GM23338 (cell line): ENCODE measurements around the gene HEYL. TPM values are rescaled to one million over a fixed set of nuclear protein-coding genes. Genes with fewer than 3 reads are reported as not detected.
A peak's percentile ranks its signal among the peaks of the same experiment; 100 is the strongest.

Experiments
- ATAC-seq: fragments of 200-7000 bp; cut with Tn5 transposase; 3 replicates; pipeline ENCODE4 v1.9.1; 2020
- DNase-seq: peaks from one replicate; pipeline ENCODE4 v3.0.0-alpha.2; 2015; ENCODE audit warnings: low spot score
- H2AFZ ChIP-seq: fragments of 200-600 bp; sonication (generic); 2 replicates; pipeline ENCODE4 v1.8.0; 2016; ENCODE audit warnings: antibody characterized with exemption, mild to moderate bottlenecking, moderate library complexity
- H3F3A ChIP-seq: fragments of 200-600 bp; sonication (generic); replicated peaks from 2 replicates; pipeline ENCODE4 v1.8.0; 2017; ENCODE audit warnings: antibody characterized with exemption, mixed run types, low read depth
- H3K27ac ChIP-seq: fragments of 200-600 bp; sonication (generic); 2 replicates; pipeline ENCODE4 v1.6.1; 2016; ENCODE audit warnings: low read depth
- H3K27me3 ChIP-seq: fragments of 200-600 bp; sonication (generic); 2 replicates; pipeline ENCODE4 v1.8.0; 2016; ENCODE audit warnings: mild to moderate bottlenecking, mixed run types, moderate library complexity; ENCODE audit not compliant: insufficient read depth
- H3K36me3 ChIP-seq: fragments of 200-600 bp; sonication (generic); 2 replicates; pipeline ENCODE4 v1.8.0; 2016; ENCODE audit warnings: mild to moderate bottlenecking; ENCODE audit not compliant: insufficient read depth
- H3K4me1 ChIP-seq: fragments of 200-600 bp; sonication (generic); 2 replicates; pipeline ENCODE4 v1.8.0; 2016; ENCODE audit warnings: mild to moderate bottlenecking, moderate library complexity; ENCODE audit not compliant: insufficient read depth
- H3K4me2 ChIP-seq: fragments of 200-600 bp; sonication (generic); 2 replicates; pipeline ENCODE4 v1.7.1; 2017; ENCODE audit warnings: mixed run types
- H3K4me3 ChIP-seq: fragments of 200-600 bp; sonication (generic); 2 replicates; pipeline ENCODE4 v1.6.1; 2016; ENCODE audit warnings: mixed run types
- H3K79me2 ChIP-seq: fragments of 200-600 bp; sonication (generic); replicated peaks from 2 replicates; pipeline ENCODE4 v1.8.0; 2017; ENCODE audit warnings: mild to moderate bottlenecking; ENCODE audit not compliant: insufficient read depth
- H3K9me2 ChIP-seq: fragments of 200-600 bp; sonication (generic); 2 replicates; pipeline ENCODE4 v1.8.0; 2017; ENCODE audit not compliant: insufficient read depth
- H4K20me1 ChIP-seq: fragments of 200-600 bp; sonication (generic); replicated peaks from 2 replicates; pipeline ENCODE4 v1.8.0; 2017; ENCODE audit warnings: mild to moderate bottlenecking; ENCODE audit not compliant: insufficient read depth
- H3K27ac Mint-ChIP-seq: 2 replicates; pipeline ENCODE4 v1.8.0; 2020; ENCODE audit warnings: inconsistent platforms, mild to moderate bottlenecking, moderate library complexity, mixed read lengths
- H3K27me3 Mint-ChIP-seq: 3 replicates; pipeline ENCODE4 v1.8.0; 2022; ENCODE audit warnings: low read depth, mild to moderate bottlenecking, moderate library complexity, mixed read lengths, inconsistent platforms; ENCODE audit not compliant: insufficient read depth, poor library complexity
- H3K36me3 Mint-ChIP-seq: 3 replicates; pipeline ENCODE4 v1.8.0; 2021; ENCODE audit warnings: low read depth, mild to moderate bottlenecking, inconsistent platforms, moderate library complexity, mixed read lengths
- H3K4me1 Mint-ChIP-seq: 3 replicates; pipeline ENCODE4 v1.8.0; 2020; ENCODE audit warnings: mild to moderate bottlenecking, inconsistent platforms, mixed read lengths
- H3K4me3 Mint-ChIP-seq: 3 replicates; pipeline ENCODE4 v1.8.0; 2021; ENCODE audit warnings: moderate library complexity, mild to moderate bottlenecking, inconsistent platforms, mixed read lengths
- H3K9me3 Mint-ChIP-seq: 3 replicates; pipeline ENCODE4 v1.8.0; 2020; ENCODE audit warnings: moderate library complexity, mild to moderate bottlenecking, inconsistent platforms, mixed read lengths
- CREB1 ChIP-seq: fragments of 250-450 bp; sonication (Bioruptor Pico); IDR thresholded peaks from 2 replicates; pipeline ENCODE4 v1.5.0; 2020; ENCODE audit warnings: low read depth, mild to moderate bottlenecking, moderate library complexity
- POLR2AphosphoS5 ChIP-seq: IDR thresholded peaks from 2 replicates; pipeline ENCODE4 v1.6.1; 2016; ENCODE audit warnings: antibody characterized with exemption, low read depth
- polyA plus RNA-seq: library from polyadenylated mRNA; unstranded; fragments of >200 nt; fragmentation: Nextera tagmentation; extraction: Ambion mirVana; gene quantifications from 2 replicates; pipeline ENCODE4 v1.2.1, GENCODE V29; 2016
- total RNA-seq: library from RNA; depleted of rRNA; stranded (reverse); fragments of >200 nt; shearing (Covaris generic); gene quantifications from 2 replicates; pipeline ENCODE4 v1.2.3, GENCODE V29; 2014
- TF ChIP-seq, protein P1 (sequence below): IDR thresholded peaks from one replicate; pipeline ENCODE4 v1.6.1; 2018; ENCODE audit warnings: antibody characterized with exemption; ENCODE audit not compliant: unreplicated experiment
- TF ChIP-seq, protein P2 (sequence below), 2 experiments: fragments of 200-600 bp in 1 of 2; sonication (generic) in 1 of 2; conservative IDR thresholded peaks; 2 replicates each; pipeline versions ENCODE4 v1.5.1 to v1.6.1; 2016 to 2017; ENCODE audit warnings: antibody characterized with exemption in 2 of 2, low read depth in 2 of 2, mild to moderate bottlenecking in 2 of 2, moderate library complexity in 1 of 2

Gene HEYL
- total and polyA plus RNA-seq, 2 experiments from 2014 or later: 1.6 to 4.5 TPM

DNA sequence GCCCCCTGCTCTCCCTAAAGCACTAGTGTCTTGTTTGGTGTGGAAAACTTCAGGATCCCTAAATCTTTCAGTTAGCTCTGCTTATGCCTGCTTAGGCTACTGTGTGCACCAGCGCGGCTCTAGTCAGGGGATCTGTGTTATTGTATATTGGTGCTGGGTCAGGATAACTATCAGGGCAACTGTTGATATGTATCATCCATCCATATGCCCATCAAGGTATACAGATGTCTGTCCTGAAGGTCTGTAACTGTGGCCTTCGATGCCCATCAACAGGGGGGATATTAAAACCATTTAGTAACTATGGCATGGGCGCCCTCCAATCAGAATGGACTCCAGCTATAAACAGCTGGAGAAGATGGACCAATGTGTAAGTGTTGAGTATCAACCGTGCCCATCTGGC, 20.1 kb upstream of the HEYL start (continued):
- TF ChIP-seq, protein P1, sequence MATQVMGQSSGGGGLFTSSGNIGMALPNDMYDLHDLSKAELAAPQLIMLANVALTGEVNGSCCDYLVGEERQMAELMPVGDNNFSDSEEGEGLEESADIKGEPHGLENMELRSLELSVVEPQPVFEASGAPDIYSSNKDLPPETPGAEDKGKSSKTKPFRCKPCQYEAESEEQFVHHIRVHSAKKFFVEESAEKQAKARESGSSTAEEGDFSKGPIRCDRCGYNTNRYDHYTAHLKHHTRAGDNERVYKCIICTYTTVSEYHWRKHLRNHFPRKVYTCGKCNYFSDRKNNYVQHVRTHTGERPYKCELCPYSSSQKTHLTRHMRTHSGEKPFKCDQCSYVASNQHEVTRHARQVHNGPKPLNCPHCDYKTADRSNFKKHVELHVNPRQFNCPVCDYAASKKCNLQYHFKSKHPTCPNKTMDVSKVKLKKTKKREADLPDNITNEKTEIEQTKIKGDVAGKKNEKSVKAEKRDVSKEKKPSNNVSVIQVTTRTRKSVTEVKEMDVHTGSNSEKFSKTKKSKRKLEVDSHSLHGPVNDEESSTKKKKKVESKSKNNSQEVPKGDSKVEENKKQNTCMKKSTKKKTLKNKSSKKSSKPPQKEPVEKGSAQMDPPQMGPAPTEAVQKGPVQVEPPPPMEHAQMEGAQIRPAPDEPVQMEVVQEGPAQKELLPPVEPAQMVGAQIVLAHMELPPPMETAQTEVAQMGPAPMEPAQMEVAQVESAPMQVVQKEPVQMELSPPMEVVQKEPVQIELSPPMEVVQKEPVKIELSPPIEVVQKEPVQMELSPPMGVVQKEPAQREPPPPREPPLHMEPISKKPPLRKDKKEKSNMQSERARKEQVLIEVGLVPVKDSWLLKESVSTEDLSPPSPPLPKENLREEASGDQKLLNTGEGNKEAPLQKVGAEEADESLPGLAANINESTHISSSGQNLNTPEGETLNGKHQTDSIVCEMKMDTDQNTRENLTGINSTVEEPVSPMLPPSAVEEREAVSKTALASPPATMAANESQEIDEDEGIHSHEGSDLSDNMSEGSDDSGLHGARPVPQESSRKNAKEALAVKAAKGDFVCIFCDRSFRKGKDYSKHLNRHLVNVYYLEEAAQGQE: no peak

DNA sequence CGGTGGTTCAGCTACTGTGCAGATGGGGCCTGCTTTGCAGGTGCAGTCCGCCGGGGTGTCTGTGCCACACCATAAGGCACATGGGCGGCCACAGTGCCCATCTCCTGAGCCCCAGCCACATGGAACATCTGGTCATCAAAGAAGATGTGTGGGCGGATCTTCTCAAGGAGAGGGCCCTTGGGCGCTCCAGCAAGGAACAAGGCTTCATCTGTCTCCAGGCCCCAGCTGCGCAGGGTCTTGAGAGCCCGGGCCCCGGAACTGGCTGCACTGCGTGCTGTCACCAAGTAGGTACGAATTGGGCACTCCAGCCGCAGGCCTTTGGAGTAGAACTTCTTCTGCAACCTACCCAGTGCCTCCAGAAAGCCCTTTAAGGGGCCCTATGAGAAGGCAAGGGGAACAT, 19.7 kb upstream of the HEYL start:
- DNase-seq (no peak), ATAC-seq (no peak)
- H3K4me3 ChIP-seq: no peak overlapping the region
- H3K27ac ChIP-seq: no peak overlapping the region
- H3K27ac Mint-ChIP-seq: no peak overlapping the region
- H3K79me2 ChIP-seq: no peaks in the 10 kb centered on the region
- no peaks in the 10 kb centered on the region for H3K36me3 Mint-ChIP-seq
- H2AFZ ChIP-seq: no peak overlapping the region
- no peaks in the 10 kb centered on the region for H4K20me1 ChIP-seq
- H3K9me2 ChIP-seq: no peaks in the 10 kb centered on the region
- 0 out of 2 replicates have a peak, but pooled peaks cover 2% of the 10 kb centered on the region for H3K4me1 ChIP-seq
- no peak overlapping the region for H3K4me3 Mint-ChIP-seq
- H3K4me2 ChIP-seq: no peak overlapping the region
- H3K27me3 Mint-ChIP-seq: peaks cover 37% of the 10 kb centered on the region
- TF ChIP-seq CREB1 (no peak), POLR2AphosphoS5 (no peak)
- TF ChIP-seq, protein P2, sequence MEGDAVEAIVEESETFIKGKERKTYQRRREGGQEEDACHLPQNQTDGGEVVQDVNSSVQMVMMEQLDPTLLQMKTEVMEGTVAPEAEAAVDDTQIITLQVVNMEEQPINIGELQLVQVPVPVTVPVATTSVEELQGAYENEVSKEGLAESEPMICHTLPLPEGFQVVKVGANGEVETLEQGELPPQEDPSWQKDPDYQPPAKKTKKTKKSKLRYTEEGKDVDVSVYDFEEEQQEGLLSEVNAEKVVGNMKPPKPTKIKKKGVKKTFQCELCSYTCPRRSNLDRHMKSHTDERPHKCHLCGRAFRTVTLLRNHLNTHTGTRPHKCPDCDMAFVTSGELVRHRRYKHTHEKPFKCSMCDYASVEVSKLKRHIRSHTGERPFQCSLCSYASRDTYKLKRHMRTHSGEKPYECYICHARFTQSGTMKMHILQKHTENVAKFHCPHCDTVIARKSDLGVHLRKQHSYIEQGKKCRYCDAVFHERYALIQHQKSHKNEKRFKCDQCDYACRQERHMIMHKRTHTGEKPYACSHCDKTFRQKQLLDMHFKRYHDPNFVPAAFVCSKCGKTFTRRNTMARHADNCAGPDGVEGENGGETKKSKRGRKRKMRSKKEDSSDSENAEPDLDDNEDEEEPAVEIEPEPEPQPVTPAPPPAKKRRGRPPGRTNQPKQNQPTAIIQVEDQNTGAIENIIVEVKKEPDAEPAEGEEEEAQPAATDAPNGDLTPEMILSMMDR (conservative IDR thresholded peaks at IDR 0.05; ENCODE audit: low read depth in 2 of 2): no peak
- no peaks in the 10 kb centered on the region for H3K9me3 Mint-ChIP-seq
- peaks cover 7% of the 10 kb centered on the region for H3K4me1 Mint-ChIP-seq
- H3F3A ChIP-seq: no peaks in the 10 kb centered on the region
- H3K27me3 ChIP-seq: peaks cover 68% of the 10 kb centered on the region
- no peaks in the 10 kb centered on the region for H3K36me3 ChIP-seq

DNA sequence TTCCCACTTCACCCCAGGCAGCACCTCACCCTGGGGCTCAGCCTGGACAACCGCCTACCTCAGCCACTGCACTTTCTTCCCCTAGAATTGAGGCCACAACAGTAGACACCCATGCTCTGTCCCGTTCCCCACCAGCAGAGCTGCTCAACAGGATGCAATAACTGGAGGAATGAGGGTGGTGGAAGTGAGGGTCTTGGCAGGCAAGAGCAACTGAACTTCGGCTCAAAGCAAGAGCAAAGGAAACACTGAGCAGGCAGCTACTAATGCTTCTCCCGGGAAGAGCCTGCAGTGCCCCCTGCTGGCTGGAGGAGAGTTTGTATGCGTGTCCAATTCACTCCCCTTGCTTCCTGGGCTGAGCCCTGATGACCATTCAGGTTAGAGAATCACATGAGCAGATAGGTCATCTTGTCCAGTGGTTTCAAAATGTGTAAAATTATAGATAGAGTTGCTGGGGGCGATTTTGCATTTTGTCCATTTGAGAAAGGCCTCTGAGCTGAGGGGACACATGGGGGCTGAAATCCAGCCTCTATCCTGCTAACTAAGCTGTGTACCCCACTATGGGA, 18.6 kb upstream of the HEYL start:
- Histone ChIP-seq H3K27me3 (peaks cover 60% of the 10 kb centered on the region), H3K36me3 (no peaks in the 10 kb centered on the region), H2AFZ (peak overlapping the region; percentile 95; the same call in 1 of the 2 replicates), H3F3A (no peaks in the 10 kb centered on the region), H4K20me1 (no peaks in the 10 kb centered on the region), H3K4me3 (no peak overlapping the region), H3K4me1 (0 out of 2 replicates have a peak, but pooled peaks cover 6% of the 10 kb centered on the region), H3K9me2 (no peaks in the 10 kb centered on the region), H3K4me2 (no peak overlapping the region), H3K27ac (no peak overlapping the region), H3K79me2 (no peaks in the 10 kb centered on the region)
- H3K27ac Mint-ChIP-seq: no peak overlapping the region
- DNase-seq: peak; percentile 93
- peak overlapping the region; percentile 66 for H3K4me3 Mint-ChIP-seq
- no peaks in the 10 kb centered on the region for H3K9me3 Mint-ChIP-seq
- H3K27me3 Mint-ChIP-seq: peaks cover 33% of the 10 kb centered on the region
- TF ChIP-seq, protein P2 (conservative IDR thresholded peaks at IDR 0.05; ENCODE audit: low read depth in 2 of 2): peak; percentile 94 to 96
- TF ChIP-seq POLR2AphosphoS5: no peak
- H3K4me1 Mint-ChIP-seq: peaks cover 12% of the 10 kb centered on the region
- H3K36me3 Mint-ChIP-seq: no peaks in the 10 kb centered on the region
- ATAC-seq: peak; percentile 90
